Tibial nerve (tissue), 4 donors: ENCODE results near the gene CTDSPL.

ENCODE experiments used
- CTCF ChIP-seq, 5 experiments: fragments of 200-600 bp in 3 of 5; fragments of 450-650 bp in 2 of 5; sonication (generic) in 3 of 5; IDR thresholded peaks; one replicate each; pipeline ENCODE4 v1.5.1; 2016 to 2019; ENCODE audit warnings: antibody characterized with exemption in 5 of 5, mild to moderate bottlenecking in 3 of 5, moderate library complexity in 2 of 5
- EP300 ChIP-seq, 2 donors: sonication (generic); formaldehyde crosslinking; IDR thresholded peaks; one replicate each; pipeline ENCODE4 v1.6.1; 2017; ENCODE audit warnings: antibody characterized with exemption in 2 of 2, mild to moderate bottlenecking in 1 of 2
- POLR2A ChIP-seq, 2 donors: fragments of 450-650 bp; IDR thresholded peaks; one replicate each; pipeline ENCODE4 v1.6.1; 2017; ENCODE audit warnings: antibody characterized with exemption in 2 of 2, mild to moderate bottlenecking in 2 of 2, moderate library complexity in 2 of 2

GRCh38 chr3:38003817-38004414 lies 142.2 kb downstream of the CTDSPL start:
- TF ChIP-seq CTCF (IDR thresholded peaks at IDR 0.05) (no peak), EP300 (IDR thresholded peaks at IDR 0.05) (no peak), POLR2A (IDR thresholded peaks at IDR 0.05) (no peak)
